IMR-90 (cell line): ENCODE results near the gene SLC38A6. TPM values are rescaled to one million over a fixed set of nuclear protein-coding genes. Genes with fewer than 3 reads are reported as not detected.

Experiments
- ATAC-seq: fragments of 200-7000 bp; cut with Tn5 transposase; 2 replicates; pipeline ENCODE4 v1.9.1; 2020; ENCODE audit warnings: low read depth, mild to moderate bottlenecking, moderate library complexity
- BruUV-seq: library from RNA; stranded (reverse); fragments of 400-500 nt; replicated peaks from 2 replicates; lab custom pipeline; 2021; lab: Mats Ljungman, UMichigan
- CTCF ChIA-PET: fragments of 300-600 bp; formaldehyde crosslinking; extraction: SDS; loops from one replicate; lab custom pipeline; 2021; ENCODE audit warnings: antibody characterized with exemption; lab: Yijun Ruan, JAX
- POLR2A ChIA-PET: fragments of 300-600 bp; sonication (Branson Sonifier 250); formaldehyde crosslinking; loops from one replicate; lab custom pipeline; 2022; ENCODE audit warnings: antibody characterized with exemption; ENCODE audit not compliant: unreplicated experiment; lab: Charles Lee
- DNase-seq: peaks from one replicate; pipeline ENCODE4 v3.0.0; 2013
- H2AFZ ChIP-seq: replicated peaks from 2 replicates; pipeline ENCODE3; 2013; ENCODE audit warnings: low read length, mild to moderate bottlenecking; ENCODE audit not compliant: poor library complexity
- H2AK5ac ChIP-seq: 2 replicates; pipeline ENCODE4 v1.6.1; 2013; ENCODE audit warnings: low read depth, low read length, inconsistent platforms
- H2AK9ac ChIP-seq: replicated peaks from 2 replicates; pipeline ENCODE3; 2013; ENCODE audit warnings: mild to moderate bottlenecking, low read depth, low read length, moderate library complexity; ENCODE audit not compliant: poor library complexity
- H2BK120ac ChIP-seq: 2 replicates; pipeline ENCODE4 v1.6.1; 2013; ENCODE audit warnings: low read depth, low read length, inconsistent platforms
- H2BK15ac ChIP-seq: 3 replicates; pipeline ENCODE4 v1.6.1; 2013; ENCODE audit warnings: low read depth, low read length, inconsistent platforms
- H2BK20ac ChIP-seq: 2 replicates; pipeline ENCODE4 v1.6.1; 2013; ENCODE audit warnings: low read depth, mild to moderate bottlenecking, inconsistent platforms, low read length, moderate library complexity
- H2BK5ac ChIP-seq: 2 replicates; pipeline ENCODE4 v1.6.1; 2013; ENCODE audit warnings: mild to moderate bottlenecking, low read depth, low read length, inconsistent platforms; ENCODE audit not compliant: poor library complexity, severe bottlenecking
- H3K14ac ChIP-seq: replicated peaks from 2 replicates; pipeline ENCODE4 v1.6.1; 2013; ENCODE audit warnings: low read depth, low read length, inconsistent platforms
- H3K18ac ChIP-seq: 2 replicates; pipeline ENCODE4 v1.6.1; 2013; ENCODE audit warnings: low read depth, low read length, control low read depth
- H3K23ac ChIP-seq: 2 replicates; pipeline ENCODE4 v1.6.1; 2013; ENCODE audit warnings: low read depth, low read length, inconsistent platforms
- H3K27ac ChIP-seq: 2 replicates; pipeline ENCODE4 v1.5.1; 2013; ENCODE audit warnings: mild to moderate bottlenecking, control low read depth, low read length; ENCODE audit not compliant: insufficient read depth
- H3K27me3 ChIP-seq: 2 replicates; pipeline ENCODE4 v1.6.1; 2013; ENCODE audit warnings: low read length; ENCODE audit not compliant: control insufficient read depth, insufficient read depth
- H3K36me3 ChIP-seq: 2 replicates; pipeline ENCODE4 v1.6.1; 2013; ENCODE audit warnings: low read length, mixed read lengths; ENCODE audit not compliant: control insufficient read depth, insufficient read depth
- H3K4ac ChIP-seq: 2 replicates; pipeline ENCODE4 v1.6.1; 2013; ENCODE audit warnings: low read depth, low read length, inconsistent platforms
- H3K4me1 ChIP-seq: 2 replicates; pipeline ENCODE4 v1.6.1; 2013; ENCODE audit warnings: low read length, mixed read lengths; ENCODE audit not compliant: control insufficient read depth, insufficient read depth
- H3K4me2 ChIP-seq: 2 replicates; pipeline ENCODE4 v1.6.1; 2013; ENCODE audit warnings: low read depth, mild to moderate bottlenecking, control low read depth, low read length, moderate library complexity
- H3K4me3 ChIP-seq: 2 replicates; pipeline ENCODE4 v1.5.1; 2013; ENCODE audit warnings: low read depth, mild to moderate bottlenecking, control low read depth, low read length, moderate library complexity; ENCODE audit not compliant: insufficient read depth
- H3K56ac ChIP-seq: 2 replicates; pipeline ENCODE4 v1.6.1; 2013; ENCODE audit warnings: low read length, inconsistent platforms; ENCODE audit not compliant: insufficient read depth; ENCODE audit errors: extremely low read depth
- H3K79me1 ChIP-seq, 2 experiments: 2 replicates each; pipeline ENCODE4 v1.6.1; 2013; ENCODE audit warnings: low read length in 2 of 2, inconsistent platforms in 1 of 2, low read depth in 1 of 2
- H3K9ac ChIP-seq: 2 replicates; pipeline ENCODE4 v1.6.1; 2013; ENCODE audit warnings: low read depth, low read length, control low read depth
- H3K9me1 ChIP-seq: 2 replicates; pipeline ENCODE4 v1.6.1; 2013; ENCODE audit warnings: low read length, inconsistent platforms; ENCODE audit not compliant: insufficient read depth
- H3K9me3 ChIP-seq: 2 replicates; pipeline ENCODE4 v1.6.1; 2013; ENCODE audit warnings: low read length; ENCODE audit not compliant: control insufficient read depth, insufficient read depth
- H4K20me1 ChIP-seq: 2 replicates; pipeline ENCODE4 v1.6.1; 2013; ENCODE audit warnings: low read length, inconsistent platforms; ENCODE audit not compliant: insufficient read depth
- H4K5ac ChIP-seq: 2 replicates; pipeline ENCODE4 v1.6.1; 2013; ENCODE audit warnings: mild to moderate bottlenecking, low read depth, low read length, control low read depth
- H4K8ac ChIP-seq, 2 experiments: 2 replicates each; pipeline ENCODE4 v1.6.1; 2013; ENCODE audit warnings: low read depth in 2 of 2, low read length in 2 of 2, control low read depth in 1 of 2, inconsistent platforms in 1 of 2
- H4K91ac ChIP-seq: 2 replicates; pipeline ENCODE4 v1.6.1; 2013; ENCODE audit warnings: low read depth, low read length, inconsistent platforms; ENCODE audit not compliant: insufficient read depth
- CEBPB ChIP-seq: IDR thresholded peaks from 2 replicates; pipeline ENCODE4 v1.6.1; 2012; ENCODE audit warnings: low read depth, low read length, improper control_type of control experiment
- CHD1 ChIP-seq: IDR thresholded peaks from 2 replicates; pipeline ENCODE4 v1.6.1; 2012; ENCODE audit warnings: low read depth, low read length, improper control_type of control experiment
- FOS ChIP-seq: fragments of 150-350 bp; IDR thresholded peaks from 2 replicates; pipeline ENCODE4 v1.6.1; 2016; ENCODE audit warnings: low read depth, low read length
- MAFK ChIP-seq: IDR thresholded peaks from 2 replicates; pipeline ENCODE4 v1.6.1; 2012; ENCODE audit warnings: low read depth, low read length, improper control_type of control experiment
- MAZ ChIP-seq: IDR thresholded peaks from 2 replicates; pipeline ENCODE4 v1.6.1; 2012; ENCODE audit warnings: low read depth, mild to moderate bottlenecking, low read length, improper control_type of control experiment, moderate library complexity, borderline replicate concordance
- MXI1 ChIP-seq: IDR thresholded peaks from 2 replicates; pipeline ENCODE4 v1.6.1; 2012; ENCODE audit warnings: low read depth, mild to moderate bottlenecking, low read length, moderate library complexity, borderline replicate concordance
- NFE2L2 ChIP-seq: fragments of 150-350 bp; IDR thresholded peaks from 2 replicates; pipeline ENCODE4 v1.6.1; 2016; ENCODE audit warnings: low read depth, mild to moderate bottlenecking, low read length
- POLR2A ChIP-seq: IDR thresholded peaks from 2 replicates; pipeline ENCODE4 v1.6.1; 2012; ENCODE audit warnings: mild to moderate bottlenecking, low read depth, low read length
- RAD21 ChIP-seq: IDR thresholded peaks from 2 replicates; pipeline ENCODE4 v1.6.1; 2012; ENCODE audit warnings: low read length, improper control_type of control experiment
- RFX5 ChIP-seq: IDR thresholded peaks from 2 replicates; pipeline ENCODE4 v1.8.0; 2012; ENCODE audit warnings: low read depth, mild to moderate bottlenecking, low read length, moderate library complexity
- SMC3 ChIP-seq: fragments of 150-350 bp; IDR thresholded peaks from 2 replicates; pipeline ENCODE4 v1.6.1; 2016; ENCODE audit warnings: low read depth, mild to moderate bottlenecking, antibody characterized with exemption, low read length, moderate library complexity
- WGBS, 2 experiments: methylation state at CpG; one replicate each; pipeline versions ENCODE4 v1.1.5 to v1.1.7; 2013; ENCODE audit warnings: missing lambda C conversion rate in 2 of 2; ENCODE audit not compliant: insufficient read length in 1 of 2; ENCODE audit errors: extremely low coverage in 2 of 2; 5-methylcytosine and 5-hydroxymethylcytosine counted together
- dilution Hi-C: fragments of 300-500 bp; cut with HindIII; formaldehyde crosslinking; loops from one replicate; pipeline ENCODE4 v1.14.3; 2018; ENCODE audit warnings: low sequenced_read_pairs; ENCODE audit not compliant: unreplicated experiment
- in situ Hi-C: fragments of 300-500 bp; cut with MboI; formaldehyde crosslinking; loops from 3 replicates; pipeline ENCODE4 v1.14.3; 2019; ENCODE audit warnings: low sequenced_read_pairs, inconsistent platforms, mixed read lengths
- intact Hi-C: fragments of 100-400 bp; cut with micrococcal nuclease; formaldehyde crosslinking; loops from 2 replicates; pipeline ENCODE4 v1.10.0; 2022
- polyA plus RNA-seq, 3 experiments: library from polyadenylated mRNA; depleted of rRNA; stranded (reverse); fragments of >200 nt; gene quantifications; 2 replicates each; pipeline ENCODE4 v1.2.3, GENCODE V29; 2012; ENCODE audit warnings: low replicate concordance in 1 of 3
- total RNA-seq: library from RNA; depleted of rRNA; stranded (reverse); fragments of >200 nt; gene quantifications from 2 replicates; pipeline ENCODE4 v1.2.3, GENCODE V29; 2012
- TF ChIP-seq, protein P1 (sequence below): fragments of 150-350 bp; IDR thresholded peaks from 2 replicates; pipeline ENCODE4 v1.6.1; 2017; ENCODE audit warnings: mild to moderate bottlenecking, antibody characterized with exemption, low read length, low read depth
- TF ChIP-seq, protein P2 (sequence below): fragments of 150-350 bp; IDR thresholded peaks from 2 replicates; pipeline ENCODE4 v1.6.1; 2016; ENCODE audit warnings: low read depth, mild to moderate bottlenecking, low read length, moderate library complexity, borderline replicate concordance

The SLC38A6 gene
- total and polyA plus RNA-seq, 2 of the 4 experiments (the other 2 are of a cell fraction), result 15.5 to 18.3 TPM

DNA sequence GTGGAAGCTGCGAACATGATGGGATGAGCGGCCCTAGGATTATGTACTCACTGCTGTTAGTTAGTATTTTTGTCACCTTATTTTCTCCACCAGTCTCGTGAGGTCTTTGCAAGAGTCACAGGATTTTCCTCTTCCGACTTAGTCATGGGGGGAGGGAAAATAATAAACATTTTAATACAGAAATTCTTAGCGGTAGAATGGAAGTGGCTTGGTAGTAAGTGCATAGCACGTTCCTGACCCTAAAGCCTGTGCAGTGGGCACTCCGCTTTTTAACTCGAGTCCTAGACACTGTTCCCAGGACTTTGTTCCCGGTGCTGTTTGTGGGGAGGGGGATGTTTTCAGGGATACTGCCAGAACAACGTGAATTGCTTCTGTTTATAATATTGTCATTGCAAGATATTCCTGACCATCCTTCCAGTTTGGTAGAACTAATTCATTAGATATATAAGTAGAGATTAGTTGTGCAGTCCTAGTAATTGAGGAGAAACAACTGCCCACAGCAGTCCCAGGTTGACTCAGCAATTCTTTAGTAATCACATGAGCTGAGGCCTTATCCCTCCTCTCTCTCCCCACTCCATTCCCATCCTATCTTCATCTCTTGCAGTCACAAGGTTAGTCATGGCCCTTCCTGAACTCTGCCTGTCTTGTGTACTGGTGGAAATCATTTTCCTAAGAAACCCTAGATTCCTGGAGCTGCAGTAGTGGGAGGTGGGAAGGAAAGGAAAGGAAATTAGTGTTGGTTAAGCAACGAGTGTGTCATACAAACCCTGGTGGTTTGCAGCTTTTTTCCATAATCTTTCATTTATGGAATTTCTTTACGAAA lies 799 bp downstream of the SLC38A6 start:
- Histone ChIP-seq H3K9me1 (peaks cover 3% of the 10 kb centered on the region; the same call in 1 of the 2 replicates), H2BK20ac (peak overlapping the region; percentile 70; the same call in 1 of the 2 replicates), H2BK120ac (peak overlapping the region; percentile 67), H3K4me2 (peak overlapping the region; percentile 93), H3K56ac (peak overlapping the region; percentile 74), H3K4me3 (peak overlapping the region; percentile 83), H2AFZ (peak overlapping the region; percentile 98), H2BK15ac (peak overlapping the region; percentile 2; the same call in 2 of the 3 replicates), H2AK5ac (peak overlapping the region; percentile 72; the same call in 1 of the 2 replicates), H4K20me1 (no peaks in the 10 kb centered on the region), H3K9me3 (no peaks in the 10 kb centered on the region), H2BK5ac (peak overlapping the region; percentile 83), H3K27ac (peak overlapping the region; percentile 89), H3K27me3 (no peaks in the 10 kb centered on the region), H4K8ac (peak overlapping the region; percentile 62 to 84; a peak in 3 of 4 replicates), H3K18ac (peak overlapping the region; percentile 58), H3K36me3 (peaks cover 8% of the 10 kb centered on the region), H4K5ac (peak overlapping the region; percentile 34), H3K23ac (peak overlapping the region; percentile 84), H3K14ac (peak overlapping the region; percentile 87), H3K4ac (peak overlapping the region; percentile 81), H2AK9ac (peak overlapping the region; percentile 94), H3K79me1 (peaks cover 16 to 60% of the 10 kb centered on the region in 2 experiments), H3K4me1 (no peaks in the 10 kb centered on the region; the same call in 1 of the 2 replicates), H4K91ac (peak overlapping the region; percentile 34), H3K9ac (peak overlapping the region; percentile 87)
- BruUV-seq, result no TSS peak
- POLR2A ChIA-PET, result interaction anchor here (0.6 to 1.0 kb wide), 4 partner anchors 172 to 300 kb away, joined by 3 to 8 read pairs (median 4); partner anchors contain the start of gene SIX4
- dilution Hi-C loops (no loop called here), intact Hi-C loops (loop anchor here (1.0 to 5.0 kb wide), 7 partner anchors 45 to 357 kb away; partner anchors contain the start of gene SIX1), in situ Hi-C loops (loop anchor here (5.0 to 25.0 kb wide), 3 partner anchors 260 to 345 kb away; partner anchors contain the start of genes SIX1 and SIX4)
- CTCF ChIA-PET, result interaction anchor here (1.1 kb wide), 1 partner anchor 14 kb away, joined by 4 read pairs; no protein-coding TSS in a partner anchor
- WGBS, 2 experiments, result no CpG with 5 or more reads among the region's 12 CpGs
- ATAC-seq (peak; percentile 64), DNase-seq (peak; percentile 94)
- TF ChIP-seq CEBPB (peak; percentile 76), SMC3 (no peak; the same call in none of the 2 replicates), MXI1 (peak; percentile 46; the same call in 1 of the 2 replicates), MAZ (peak; percentile 23; the same call in 1 of the 2 replicates), FOS (0 out of 2 replicates have a peak, but pooled peaks have one; percentile 25), NFE2L2 (peak; percentile 82), RAD21 (peak; percentile 4; the same call in 1 of the 2 replicates), MAFK (peak; percentile 90), POLR2A (peak; percentile 44), RFX5 (no peak), CHD1 (no peak)
- TF ChIP-seq, protein P1, sequence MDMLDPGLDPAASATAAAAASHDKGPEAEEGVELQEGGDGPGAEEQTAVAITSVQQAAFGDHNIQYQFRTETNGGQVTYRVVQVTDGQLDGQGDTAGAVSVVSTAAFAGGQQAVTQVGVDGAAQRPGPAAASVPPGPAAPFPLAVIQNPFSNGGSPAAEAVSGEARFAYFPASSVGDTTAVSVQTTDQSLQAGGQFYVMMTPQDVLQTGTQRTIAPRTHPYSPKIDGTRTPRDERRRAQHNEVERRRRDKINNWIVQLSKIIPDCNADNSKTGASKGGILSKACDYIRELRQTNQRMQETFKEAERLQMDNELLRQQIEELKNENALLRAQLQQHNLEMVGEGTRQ, result peak; percentile 73
- TF ChIP-seq, protein P2, sequence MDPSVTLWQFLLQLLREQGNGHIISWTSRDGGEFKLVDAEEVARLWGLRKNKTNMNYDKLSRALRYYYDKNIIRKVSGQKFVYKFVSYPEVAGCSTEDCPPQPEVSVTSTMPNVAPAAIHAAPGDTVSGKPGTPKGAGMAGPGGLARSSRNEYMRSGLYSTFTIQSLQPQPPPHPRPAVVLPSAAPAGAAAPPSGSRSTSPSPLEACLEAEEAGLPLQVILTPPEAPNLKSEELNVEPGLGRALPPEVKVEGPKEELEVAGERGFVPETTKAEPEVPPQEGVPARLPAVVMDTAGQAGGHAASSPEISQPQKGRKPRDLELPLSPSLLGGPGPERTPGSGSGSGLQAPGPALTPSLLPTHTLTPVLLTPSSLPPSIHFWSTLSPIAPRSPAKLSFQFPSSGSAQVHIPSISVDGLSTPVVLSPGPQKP, result no peak
